H1 (cell line): Measurements from ENCODE around the gene GUCY2C. TPM values are rescaled to one million over a fixed set of nuclear protein-coding genes. Genes with fewer than 3 reads are reported as not detected.

Experiments
- CTCF ChIA-PET: fragments of 300-600 bp; sonication (Branson Sonifier 250); formaldehyde crosslinking; loops from one replicate; lab custom pipeline; 2021; ENCODE audit not compliant: partially characterized antibody; lab: Charles Lee
- POLR2A ChIA-PET: fragments of 300-600 bp; sonication (Branson Sonifier 250); formaldehyde crosslinking; loops from one replicate; lab custom pipeline; 2021; ENCODE audit warnings: inconsistent platforms; ENCODE audit not compliant: partially characterized antibody; lab: Charles Lee
- DNase-seq, 2 experiments: peaks; one replicate each; pipeline versions ENCODE4 v3.0.0 to v3.0.0-alpha.2; 2010 to 2022; ENCODE audit warnings: low spot score in 2 of 2, low read depth in 1 of 2, mixed read lengths in 1 of 2
- FAIRE-seq: peaks from 2 replicates; lab custom pipeline; 2011; peaks lifted over from hg19 to GRCh38; lab: Jason Lieb, UNC
- H2AFZ ChIP-seq: 2 replicates; pipeline ENCODE4 v1.8.1; 2012; ENCODE audit warnings: low read length, inconsistent platforms
- H2AK5ac ChIP-seq: 2 replicates; pipeline ENCODE4 v1.6.1; 2013; ENCODE audit warnings: low read depth, low read length
- H2BK120ac ChIP-seq: replicated peaks from 2 replicates; pipeline ENCODE3; 2013; ENCODE audit warnings: low read depth, low read length, inconsistent platforms
- H2BK12ac ChIP-seq: 2 replicates; pipeline ENCODE4 v1.6.1; 2013; ENCODE audit warnings: low read depth, low read length
- H2BK15ac ChIP-seq: 2 replicates; pipeline ENCODE4 v1.6.1; 2013; ENCODE audit warnings: low read length
- H2BK20ac ChIP-seq: 2 replicates; pipeline ENCODE4 v1.6.1; 2013; ENCODE audit warnings: low read length
- H2BK5ac ChIP-seq: 2 replicates; pipeline ENCODE4 v1.6.1; 2013; ENCODE audit warnings: low read depth, low read length
- H3K14ac ChIP-seq: 2 replicates; pipeline ENCODE4 v1.6.1; 2013; ENCODE audit warnings: inconsistent platforms; ENCODE audit not compliant: insufficient read length
- H3K18ac ChIP-seq: 2 replicates; pipeline ENCODE4 v1.6.1; 2013; ENCODE audit warnings: low read length; ENCODE audit errors: extremely low read depth
- H3K23ac ChIP-seq: 2 replicates; pipeline ENCODE4 v1.6.1; 2013; ENCODE audit warnings: inconsistent platforms; ENCODE audit not compliant: insufficient read length
- H3K23me2 ChIP-seq: 2 replicates; pipeline ENCODE4 v1.6.1; 2013; ENCODE audit warnings: low read depth, low read length
- H3K27ac ChIP-seq: 2 replicates; pipeline ENCODE4 v1.6.1; 2011; ENCODE audit warnings: low read depth, low read length, inconsistent platforms
- H3K27me3 ChIP-seq, 4 experiments: replicated peaks in 1 of 4; 1 replicate in 1 of 4; 2 replicates in 3 of 4; pipeline versions ENCODE4 v1.6.1 to v1.8.1; 2011 to 2013; ENCODE audit warnings: low read length in 3 of 4, mild to moderate bottlenecking in 3 of 4, inconsistent platforms in 2 of 4, mixed read lengths in 2 of 4, moderate library complexity in 1 of 4; ENCODE audit not compliant: control insufficient read depth in 3 of 4, insufficient read depth in 3 of 4; ENCODE audit errors: extremely low read depth in 1 of 4
- H3K36me3 ChIP-seq, 4 experiments: 2 replicates each; pipeline versions ENCODE4 v1.6.1 to v1.8.1; 2011 to 2013; ENCODE audit warnings: mild to moderate bottlenecking in 4 of 4, low read length in 3 of 4, moderate library complexity in 2 of 4, control low read depth in 1 of 4, inconsistent platforms in 1 of 4; ENCODE audit not compliant: insufficient read depth in 4 of 4, control insufficient read depth in 2 of 4
- H3K4ac ChIP-seq: replicated peaks from 2 replicates; pipeline ENCODE3; 2013; ENCODE audit warnings: low read length, low read depth, mixed read lengths, inconsistent platforms; ENCODE audit not compliant: insufficient read length
- H3K4me1 ChIP-seq, 4 experiments: replicated peaks in 1 of 4; 1 replicate in 1 of 4; 2 replicates in 3 of 4; pipeline versions ENCODE4 v1.6.1 to v1.8.1; 2011 to 2013; ENCODE audit warnings: low read length in 3 of 4, inconsistent platforms in 2 of 4, mixed read lengths in 1 of 4; ENCODE audit not compliant: insufficient read depth in 4 of 4, control insufficient read depth in 3 of 4
- H3K4me2 ChIP-seq, 2 experiments: 2 replicates each; pipeline versions ENCODE4 v1.6.1 to v1.8.1; 2011 to 2013; ENCODE audit warnings: low read depth in 2 of 2, low read length in 2 of 2, control low read depth in 1 of 2, inconsistent platforms in 1 of 2, mild to moderate bottlenecking in 1 of 2; ENCODE audit not compliant: insufficient read depth in 1 of 2
- H3K4me3 ChIP-seq, 4 experiments: fragments of 200-600, 300-600 bp in 1 of 4; sonication (generic), shearing (Covaris generic), sonication (Bioruptor Twin) in 1 of 4; 2 replicates each; pipeline versions ENCODE4 v1.5.1 to v1.8.1; 2011 to 2016; ENCODE audit warnings: low read length in 4 of 4, low read depth in 3 of 4, control low read depth in 2 of 4, inconsistent platforms in 2 of 4, mild to moderate bottlenecking in 2 of 4, mixed read lengths in 1 of 4, moderate library complexity in 1 of 4; ENCODE audit not compliant: insufficient read depth in 2 of 4; ENCODE audit errors: extremely low read depth in 1 of 4
- H3K56ac ChIP-seq: replicated peaks from 2 replicates; pipeline ENCODE3; 2013; ENCODE audit warnings: low read depth, mild to moderate bottlenecking, mixed read lengths, low read length, inconsistent platforms; ENCODE audit not compliant: insufficient read length
- H3K79me1 ChIP-seq: 2 replicates; pipeline ENCODE4 v1.6.1; 2013; ENCODE audit warnings: low read depth, low read length, control low read depth
- H3K79me2 ChIP-seq, 2 experiments: 2 replicates each; pipeline versions ENCODE4 v1.6.1 to v1.8.1; 2012 to 2013; ENCODE audit warnings: low read length in 2 of 2, mild to moderate bottlenecking in 2 of 2, inconsistent platforms in 1 of 2; ENCODE audit not compliant: insufficient read depth in 2 of 2, control insufficient read depth in 1 of 2
- H3K9ac ChIP-seq, 4 experiments: replicated peaks in 1 of 4; 1 replicate in 1 of 4; 2 replicates in 3 of 4; pipeline versions ENCODE4 v1.6.1 to v1.8.1; 2011 to 2013; ENCODE audit warnings: low read depth in 3 of 4, low read length in 3 of 4, control low read depth in 2 of 4, mild to moderate bottlenecking in 2 of 4, moderate library complexity in 2 of 4, inconsistent platforms in 1 of 4; ENCODE audit errors: extremely low read depth in 1 of 4
- H3K9me3 ChIP-seq, 2 experiments: 2 replicates each; pipeline versions ENCODE4 v1.6.1 to v1.8.1; 2012 to 2013; ENCODE audit warnings: mild to moderate bottlenecking in 2 of 2, moderate library complexity in 2 of 2, control low read depth in 1 of 2, inconsistent platforms in 1 of 2, low read depth in 1 of 2, low read length in 1 of 2, mixed read lengths in 1 of 2; ENCODE audit not compliant: insufficient read depth in 2 of 2
- H4K20me1 ChIP-seq, 2 experiments: replicated peaks in 1 of 2; 2 replicates each; pipeline versions ENCODE3 to v1.8.1; 2011 to 2013; ENCODE audit warnings: inconsistent platforms in 2 of 2, low read length in 2 of 2, mild to moderate bottlenecking in 1 of 2; ENCODE audit not compliant: insufficient read depth in 2 of 2, control insufficient read depth in 1 of 2
- H4K5ac ChIP-seq: 2 replicates; pipeline ENCODE4 v1.6.1; 2013; ENCODE audit warnings: low read length, low read depth, mixed read lengths, inconsistent platforms; ENCODE audit not compliant: insufficient read length
- H4K8ac ChIP-seq: 2 replicates; pipeline ENCODE4 v1.8.0; 2013; ENCODE audit warnings: mild to moderate bottlenecking, moderate library complexity, low read length, inconsistent platforms; ENCODE audit not compliant: insufficient read depth; ENCODE audit errors: extremely low read depth
- H4K91ac ChIP-seq: replicated peaks from 2 replicates; pipeline ENCODE3; 2013; ENCODE audit warnings: low read length, mixed read lengths, inconsistent platforms; ENCODE audit not compliant: insufficient read length
- CHD1 ChIP-seq: IDR thresholded peaks from 2 replicates; pipeline ENCODE4 v1.6.1; 2012; ENCODE audit warnings: low read depth, low read length, improper control_type of control experiment
- KDM5A ChIP-seq: fragments of 200-600 bp; IDR thresholded peaks from 2 replicates; pipeline ENCODE4 v1.7.1; 2012; ENCODE audit warnings: mild to moderate bottlenecking, low read length, inconsistent platforms, mixed read lengths
- SIN3A ChIP-seq, 2 experiments: IDR thresholded peaks in 1 of 2; conservative IDR thresholded peaks in 1 of 2; 2 replicates each; pipeline ENCODE4 v1.6.1; 2011 to 2012; ENCODE audit warnings: low read length in 2 of 2, improper control_type of control experiment in 1 of 2, low read depth in 1 of 2, mild to moderate bottlenecking in 1 of 2
- SP1 ChIP-seq: IDR thresholded peaks from 2 replicates; pipeline ENCODE4 v1.6.1; 2011; ENCODE audit warnings: low read depth, low read length
- SRF ChIP-seq: IDR thresholded peaks from 2 replicates; pipeline ENCODE4 v1.6.1; 2011; ENCODE audit warnings: mild to moderate bottlenecking, low read depth, low read length, moderate library complexity
- TBP ChIP-seq: IDR thresholded peaks from 2 replicates; pipeline ENCODE4 v1.6.1; 2011; ENCODE audit warnings: low read depth, low read length, improper control_type of control experiment
- WGBS, 2 experiments: shearing (Covaris generic) in 1 of 2; methylation state at CpG; one replicate each; pipeline versions ENCODE4 v1.1.6 to v1.1.7; 2013 to 2015; ENCODE audit warnings: low lambda C conversion rate in 2 of 2, mixed read lengths in 2 of 2, inconsistent platforms in 1 of 2, low coverage in 1 of 2, missing lambda C conversion rate in 1 of 2; ENCODE audit not compliant: insufficient replicate concordance in 2 of 2, insufficient coverage in 1 of 2, insufficient read length in 1 of 2; ENCODE audit errors: extremely low coverage in 1 of 2, missing lambda C conversion rate in 1 of 2; 5-methylcytosine and 5-hydroxymethylcytosine counted together
- polyA plus RNA-seq, 7 experiments: library from polyadenylated mRNA; depleted of rRNA in 3 of 7; stranded (reverse) in 5 of 7; unstranded in 2 of 7; fragments of >200 nt in 5 of 7; fragments of 200-250 nt in 2 of 7; gene quantifications; 1 replicate in 5 of 7; 2 replicates in 1 of 7; 4 replicates in 1 of 7; pipeline versions ENCODE4 v1.2.1 to v1.2.3, GENCODE V29; 2011 to 2013; ENCODE audit warnings: missing spikeins in 2 of 7, mixed read lengths in 2 of 7
- total RNA-seq: library from RNA; stranded (reverse); fragmentation: NEBNext Ultra II Directional; extraction: Animal tissue kit (Norgen Biotek cat#: 25700); gene quantifications from 2 replicates; pipeline ENCODE4 v1.2.1, GENCODE V29; 2021

Gene GUCY2C
- total and polyA plus RNA-seq, 2 of the 8 experiments (the other 6 are each of a cell fraction or from before 2014, with no cell fraction given), result 1.9 to 3.2 TPM

- Histone ChIP-seq H3K23ac (no peak overlapping the region), H4K5ac (no peak overlapping the region), H3K23me2 (no peaks in the 10 kb centered on the region), H3K79me1 (no peaks in the 10 kb centered on the region), H3K4me2 (no peak overlapping the region), H4K8ac (no peak overlapping the region), H2BK20ac (no peak overlapping the region), H2BK5ac (no peak overlapping the region), H3K4me3 (no peak overlapping the region), H3K36me3 (no peaks in the 10 kb centered on the region; a peak in 1 of 8 replicates), H2AK5ac (no peak overlapping the region), H3K9me3 (peaks cover 21 to 24% of the 10 kb centered on the region in 2 experiments; a peak in 3 of 4 replicates), H2BK120ac (no peak overlapping the region), H3K14ac (no peak overlapping the region), H3K18ac (no peak overlapping the region), H3K4ac (no peak overlapping the region), H2BK15ac (no peak overlapping the region), H2BK12ac (no peak overlapping the region), H3K9ac (no peak overlapping the region)
- POLR2A ChIA-PET, result interaction anchor here (0.6 to 1.5 kb wide), 5 partner anchors 10 to 34 kb away, joined by 3 read pairs; a partner anchor contains a TSS
- TF ChIP-seq SP1, result no peak
- no peak for TF ChIP-seq CHD1
- no peak for TF ChIP-seq KDM5A
- no peak for TF ChIP-seq SIN3A (conservative IDR thresholded peaks at IDR 0.05 in 1 of 2, IDR thresholded peaks at IDR 0.05 in 1 of 2; ENCODE audit: low read depth in 1 of 2, low read length in 2 of 2)
- no peak for TF ChIP-seq TBP
- TF ChIP-seq SRF, result no peak
- TF ChIP-seq, all 59 proteins: peak for 0
- CTCF ChIA-PET, result interaction anchor here (0.7 to 1.9 kb wide), 3 partner anchors 9 to 28 kb away, joined by 3 to 6 read pairs (median 3); no protein-coding TSS in a partner anchor
- 89% methylated on average over 4 of the region's 4 CpGs; no CpG with 5 or more reads in 1 of the 2 experiments for WGBS, 2 experiments
- FAIRE-seq (no peak), DNase-seq (no peak)
- Histone ChIP-seq H2AFZ (no peak overlapping the region), H3K79me2 (no peaks in the 10 kb centered on the region), H3K27me3 (no peaks in the 10 kb centered on the region), H3K27ac (no peak overlapping the region), H3K4me1 (no peaks in the 10 kb centered on the region), H3K56ac (no peak overlapping the region), H4K20me1 (no peaks in the 10 kb centered on the region), H4K91ac (no peak overlapping the region)
Measured at GRCh38 chr12:14741153-14741552, 44.8 kb upstream of the GUCY2C start.
